Measurements from ENCODE around the gene CDH12. TPM values are rescaled to one million over a fixed set of nuclear protein-coding genes. Genes with fewer than 3 reads are reported as not detected.

Gene CDH12
- total RNA-seq, 1 donor from 2014 or later = not detected

DNA sequence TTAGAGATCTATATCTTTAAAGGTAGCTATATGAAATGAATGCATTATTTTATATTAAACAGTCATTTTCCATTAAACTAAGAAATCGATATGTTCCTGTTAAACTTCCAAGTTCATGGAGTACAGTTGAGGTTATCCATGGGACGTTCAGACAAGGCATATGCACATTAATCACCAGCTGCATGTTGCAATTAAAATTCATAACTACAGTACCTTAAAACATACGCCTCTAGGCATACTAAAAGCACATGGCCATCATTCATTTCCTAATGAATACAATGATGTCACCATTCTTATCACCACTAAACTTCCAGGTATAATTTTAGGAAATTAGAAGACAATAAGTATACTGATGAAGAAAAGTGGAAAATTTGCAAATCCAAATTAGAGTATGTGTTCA lies 174.3 kb downstream of the CDH12 start:
- Histone ChIP-seq H3K36me3 (ENCODE audit: insufficient read depth, low read length) (no peaks in the 10 kb centered on the region), H3K9me3 (ENCODE audit: insufficient read depth, low read depth, low read length) (peaks cover 3% of the 10 kb centered on the region), H4K20me1 (ENCODE audit: insufficient read depth, low read length) (no peaks in the 10 kb centered on the region), H3K27me3 (ENCODE audit: insufficient read depth, low read length) (no peaks in the 10 kb centered on the region), H3K27ac (ENCODE audit: low read depth, low read length) (no peak overlapping the region), H3K4me2 (ENCODE audit: low read length) (no peak overlapping the region), H3K4me1 (ENCODE audit: insufficient read depth, low read length) (no peaks in the 10 kb centered on the region), H3K9ac (ENCODE audit: low read length) (no peak overlapping the region), H3K4me3 (ENCODE audit: insufficient read depth, low read depth, low read length) (no peak overlapping the region), H3K79me2 (ENCODE audit: insufficient read depth, low read length) (no peaks in the 10 kb centered on the region), H2AFZ (ENCODE audit: low read depth, low read length) (no peak overlapping the region)
- Mint-ChIP-seq H3K27ac (ENCODE audit: unreplicated experiment) (no peak overlapping the region), H3K27me3 (ENCODE audit: low read depth, unreplicated experiment) (no peaks in the 10 kb centered on the region), H3K4me3 (ENCODE audit: unreplicated experiment) (no peak overlapping the region), H3K9me3 (ENCODE audit: unreplicated experiment) (no peaks in the 10 kb centered on the region), H3K36me3 (ENCODE audit: low read depth, unreplicated experiment) (no peaks in the 10 kb centered on the region), H3K4me1 (ENCODE audit: low read depth, unreplicated experiment) (no peaks in the 10 kb centered on the region)
- DNase-seq (ENCODE audit: low read depth) (no peak), FAIRE-seq (no peak)
- TF ChIP-seq EZH2 (IDR thresholded peaks at IDR 0.05; ENCODE audit: insufficient read depth, low read length) = no peak
- TF ChIP-seq, protein P1, sequence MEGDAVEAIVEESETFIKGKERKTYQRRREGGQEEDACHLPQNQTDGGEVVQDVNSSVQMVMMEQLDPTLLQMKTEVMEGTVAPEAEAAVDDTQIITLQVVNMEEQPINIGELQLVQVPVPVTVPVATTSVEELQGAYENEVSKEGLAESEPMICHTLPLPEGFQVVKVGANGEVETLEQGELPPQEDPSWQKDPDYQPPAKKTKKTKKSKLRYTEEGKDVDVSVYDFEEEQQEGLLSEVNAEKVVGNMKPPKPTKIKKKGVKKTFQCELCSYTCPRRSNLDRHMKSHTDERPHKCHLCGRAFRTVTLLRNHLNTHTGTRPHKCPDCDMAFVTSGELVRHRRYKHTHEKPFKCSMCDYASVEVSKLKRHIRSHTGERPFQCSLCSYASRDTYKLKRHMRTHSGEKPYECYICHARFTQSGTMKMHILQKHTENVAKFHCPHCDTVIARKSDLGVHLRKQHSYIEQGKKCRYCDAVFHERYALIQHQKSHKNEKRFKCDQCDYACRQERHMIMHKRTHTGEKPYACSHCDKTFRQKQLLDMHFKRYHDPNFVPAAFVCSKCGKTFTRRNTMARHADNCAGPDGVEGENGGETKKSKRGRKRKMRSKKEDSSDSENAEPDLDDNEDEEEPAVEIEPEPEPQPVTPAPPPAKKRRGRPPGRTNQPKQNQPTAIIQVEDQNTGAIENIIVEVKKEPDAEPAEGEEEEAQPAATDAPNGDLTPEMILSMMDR (IDR thresholded peaks at IDR 0.05; ENCODE audit: insufficient read depth, low read depth, low read length) = no peak

DNA sequence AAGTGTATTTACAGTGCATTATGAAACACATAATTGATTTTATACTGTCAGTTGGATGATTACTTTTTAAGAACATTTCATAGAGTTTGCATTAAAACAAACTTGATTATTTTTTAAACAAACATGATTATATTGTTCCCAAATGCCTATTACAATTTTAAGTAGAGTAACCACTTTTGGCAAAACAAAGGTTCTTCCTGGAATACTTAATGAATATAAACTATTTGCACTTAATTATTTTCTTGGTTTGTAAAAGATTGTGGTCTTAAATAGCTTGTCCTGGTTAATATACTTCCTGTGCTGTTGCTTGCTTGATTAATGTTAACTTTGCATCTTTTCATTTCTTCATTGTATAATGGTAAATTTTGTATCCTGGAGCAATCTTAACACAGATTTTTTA lies 180.0 kb downstream of the CDH12 start:
- H3K9me3 ChIP-seq (ENCODE audit: insufficient read depth, low read depth, low read length) = peaks cover 3% of the 10 kb centered on the region
- TF ChIP-seq, protein P1 (IDR thresholded peaks at IDR 0.05; ENCODE audit: insufficient read depth, low read depth, low read length) = no peak
- no peak for TF ChIP-seq EZH2 (IDR thresholded peaks at IDR 0.05; ENCODE audit: insufficient read depth, low read length)
- no peaks in the 10 kb centered on the region for H3K27me3 ChIP-seq (ENCODE audit: insufficient read depth, low read length)
- no peak for DNase-seq (ENCODE audit: low read depth)
- H4K20me1 ChIP-seq (ENCODE audit: insufficient read depth, low read length) = no peaks in the 10 kb centered on the region
- H3K9ac ChIP-seq (ENCODE audit: low read length) = no peak overlapping the region
- Mint-ChIP-seq H3K36me3 (ENCODE audit: low read depth, unreplicated experiment) (no peaks in the 10 kb centered on the region), H3K27ac (ENCODE audit: unreplicated experiment) (no peak overlapping the region), H3K27me3 (ENCODE audit: low read depth, unreplicated experiment) (no peaks in the 10 kb centered on the region), H3K4me3 (ENCODE audit: unreplicated experiment) (no peak overlapping the region), H3K9me3 (ENCODE audit: unreplicated experiment) (no peaks in the 10 kb centered on the region), H3K4me1 (ENCODE audit: low read depth, unreplicated experiment) (no peaks in the 10 kb centered on the region)
- H2AFZ ChIP-seq (ENCODE audit: low read depth, low read length) = no peak overlapping the region
- H3K4me1 ChIP-seq (ENCODE audit: insufficient read depth, low read length) = no peaks in the 10 kb centered on the region
- no peak overlapping the region for H3K4me3 ChIP-seq (ENCODE audit: insufficient read depth, low read depth, low read length)
- H3K36me3 ChIP-seq (ENCODE audit: insufficient read depth, low read length) = no peaks in the 10 kb centered on the region
- no peak overlapping the region for H3K4me2 ChIP-seq (ENCODE audit: low read length)
- FAIRE-seq = no peak
- no peaks in the 10 kb centered on the region for H3K79me2 ChIP-seq (ENCODE audit: insufficient read depth, low read length)
- H3K27ac ChIP-seq (ENCODE audit: low read depth, low read length) = no peak overlapping the region

DNA sequence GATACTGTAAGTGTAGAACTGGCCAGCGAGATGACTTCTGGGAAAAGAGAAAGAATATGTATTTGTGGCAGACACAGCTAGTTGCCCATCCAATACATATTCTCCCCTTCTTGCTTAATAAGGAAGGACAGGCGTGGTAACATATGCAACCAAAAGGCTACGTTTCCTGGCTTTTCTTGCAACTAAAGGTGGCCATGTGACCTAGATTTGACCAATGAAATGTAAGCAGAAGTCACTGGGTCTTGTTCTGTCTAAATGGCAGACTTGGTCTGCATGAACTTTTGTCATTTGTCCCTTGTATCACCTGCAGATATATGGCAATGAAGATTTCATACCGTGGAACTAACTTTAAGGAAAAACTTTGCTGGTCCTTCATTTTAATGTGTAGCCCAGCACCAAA lies 183.8 kb downstream of the CDH12 start:
- H3K9me3 ChIP-seq (ENCODE audit: insufficient read depth, low read depth, low read length) = no peaks in the 10 kb centered on the region
- Mint-ChIP-seq H3K27me3 (ENCODE audit: low read depth, unreplicated experiment) (no peaks in the 10 kb centered on the region), H3K9me3 (ENCODE audit: unreplicated experiment) (no peaks in the 10 kb centered on the region), H3K36me3 (ENCODE audit: low read depth, unreplicated experiment) (no peaks in the 10 kb centered on the region), H3K4me1 (ENCODE audit: low read depth, unreplicated experiment) (no peaks in the 10 kb centered on the region), H3K27ac (ENCODE audit: unreplicated experiment) (no peak overlapping the region), H3K4me3 (ENCODE audit: unreplicated experiment) (no peak overlapping the region)
- no peak overlapping the region for H3K4me2 ChIP-seq (ENCODE audit: low read length)
- no peak for TF ChIP-seq EZH2 (IDR thresholded peaks at IDR 0.05; ENCODE audit: insufficient read depth, low read length)
- TF ChIP-seq, protein P1 (IDR thresholded peaks at IDR 0.05; ENCODE audit: insufficient read depth, low read depth, low read length) = no peak
- no peak overlapping the region for H2AFZ ChIP-seq (ENCODE audit: low read depth, low read length)
- FAIRE-seq (no peak), DNase-seq (ENCODE audit: low read depth) (no peak)
- no peak overlapping the region for H3K27ac ChIP-seq (ENCODE audit: low read depth, low read length)
- H3K4me3 ChIP-seq (ENCODE audit: insufficient read depth, low read depth, low read length) = no peak overlapping the region
- no peaks in the 10 kb centered on the region for H3K27me3 ChIP-seq (ENCODE audit: insufficient read depth, low read length)
- no peaks in the 10 kb centered on the region for H3K4me1 ChIP-seq (ENCODE audit: insufficient read depth, low read length)
- no peaks in the 10 kb centered on the region for H3K36me3 ChIP-seq (ENCODE audit: insufficient read depth, low read length)
- no peak overlapping the region for H3K9ac ChIP-seq (ENCODE audit: low read length)
- no peaks in the 10 kb centered on the region for H3K79me2 ChIP-seq (ENCODE audit: insufficient read depth, low read length)
- H4K20me1 ChIP-seq (ENCODE audit: insufficient read depth, low read length) = no peaks in the 10 kb centered on the region
